Lower lobe of right lung (tissue), 2 donors: ENCODE measurements around the gene WNK4. TPM values are rescaled to one million over a fixed set of nuclear protein-coding genes. Genes with fewer than 3 reads are reported as not detected.
"Not testable (repeated sequence)": the region's sequence is repeated elsewhere in the genome, so short reads cannot be mapped to it uniquely, and the experiment has no call there.

Experiments used
- ATAC-seq, 2 donors: fragments of 200-7000 bp; cut with Tn5 transposase; one replicate each; pipeline ENCODE4 v1.9.1; 2020 to 2022; ENCODE audit warnings: mild to moderate bottlenecking in 2 of 2, moderate library complexity in 2 of 2
- DNase-seq: peaks from one replicate; pipeline ENCODE4 v3.0.0-alpha.2; 2020
- H3K27ac ChIP-seq: fragments of 200-600 bp; one replicate; pipeline ENCODE4 v1.8.0; 2022
- H3K27me3 ChIP-seq: fragments of 200-600 bp; one replicate; pipeline ENCODE4 v1.8.0; 2022; ENCODE audit warnings: low read depth
- H3K36me3 ChIP-seq: fragments of 200-600 bp; one replicate; pipeline ENCODE4 v1.8.0; 2022; ENCODE audit warnings: mild to moderate bottlenecking
- H3K4me1 ChIP-seq: fragments of 200-600 bp; one replicate; pipeline ENCODE4 v1.8.0; 2022
- H3K4me3 ChIP-seq: fragments of 200-600 bp; one replicate; pipeline ENCODE4 v1.8.0; 2022; ENCODE audit warnings: mild to moderate bottlenecking
- H3K9me3 ChIP-seq: fragments of 200-600 bp; one replicate; pipeline ENCODE4 v1.8.0; 2022
- intact Hi-C: fragments of 100-400 bp; cut with DNase I; formaldehyde crosslinking; loops from one replicate; pipeline ENCODE4 v1.11.0; 2022
- total RNA-seq: library from RNA; stranded (reverse); fragmentation: NEBNext Ultra II Directional; extraction: Animal tissue kit (Norgen Biotek cat#: 25700); gene quantifications from one replicate; pipeline ENCODE4 v1.2.1, GENCODE V29; 2021
- TF ChIP-seq, protein P1 (sequence below): fragments of 200-600 bp; IDR thresholded peaks from one replicate; pipeline ENCODE4 v1.8.0; 2022; ENCODE audit warnings: antibody characterized with exemption, mild to moderate bottlenecking
- donor health status: DM: no; HTN: yes; CAD: no; lungs with severe emphysema.

Gene WNK4
- total RNA-seq, 1 donor from 2014 or later: 0.47 TPM

DNA sequence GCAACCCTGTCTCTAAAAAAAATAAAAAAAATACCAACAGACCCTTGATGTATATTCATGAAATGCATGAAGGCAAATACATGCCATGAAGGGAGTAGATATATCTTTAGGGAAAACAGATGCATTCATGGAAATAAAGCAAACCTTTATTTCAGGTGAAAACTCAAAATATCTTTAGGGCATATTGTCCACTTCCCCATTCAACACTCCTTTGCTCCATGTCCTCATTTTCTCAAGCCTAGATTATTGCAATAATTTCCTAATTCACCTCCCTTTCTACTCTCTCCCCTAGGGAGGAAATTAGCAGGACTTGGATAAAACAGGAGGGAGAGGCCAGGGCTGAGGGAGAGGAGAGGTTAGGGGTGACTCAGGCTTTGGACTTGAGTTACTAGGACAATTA lies 12.9 kb upstream of the WNK4 start:
- H3K9me3 ChIP-seq: no peaks in the 10 kb centered on the region
- DNase-seq (no peak), ATAC-seq (no peak)
- intact Hi-C loops: no loop called here
- H3K27ac ChIP-seq: no peak overlapping the region
- peaks cover 13% of the 10 kb centered on the region for H3K4me1 ChIP-seq
- no peaks in the 10 kb centered on the region for H3K27me3 ChIP-seq
- no peak overlapping the region for H3K4me3 ChIP-seq
- TF ChIP-seq, protein P1, sequence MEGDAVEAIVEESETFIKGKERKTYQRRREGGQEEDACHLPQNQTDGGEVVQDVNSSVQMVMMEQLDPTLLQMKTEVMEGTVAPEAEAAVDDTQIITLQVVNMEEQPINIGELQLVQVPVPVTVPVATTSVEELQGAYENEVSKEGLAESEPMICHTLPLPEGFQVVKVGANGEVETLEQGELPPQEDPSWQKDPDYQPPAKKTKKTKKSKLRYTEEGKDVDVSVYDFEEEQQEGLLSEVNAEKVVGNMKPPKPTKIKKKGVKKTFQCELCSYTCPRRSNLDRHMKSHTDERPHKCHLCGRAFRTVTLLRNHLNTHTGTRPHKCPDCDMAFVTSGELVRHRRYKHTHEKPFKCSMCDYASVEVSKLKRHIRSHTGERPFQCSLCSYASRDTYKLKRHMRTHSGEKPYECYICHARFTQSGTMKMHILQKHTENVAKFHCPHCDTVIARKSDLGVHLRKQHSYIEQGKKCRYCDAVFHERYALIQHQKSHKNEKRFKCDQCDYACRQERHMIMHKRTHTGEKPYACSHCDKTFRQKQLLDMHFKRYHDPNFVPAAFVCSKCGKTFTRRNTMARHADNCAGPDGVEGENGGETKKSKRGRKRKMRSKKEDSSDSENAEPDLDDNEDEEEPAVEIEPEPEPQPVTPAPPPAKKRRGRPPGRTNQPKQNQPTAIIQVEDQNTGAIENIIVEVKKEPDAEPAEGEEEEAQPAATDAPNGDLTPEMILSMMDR: no peak
- no peaks in the 10 kb centered on the region for H3K36me3 ChIP-seq

DNA sequence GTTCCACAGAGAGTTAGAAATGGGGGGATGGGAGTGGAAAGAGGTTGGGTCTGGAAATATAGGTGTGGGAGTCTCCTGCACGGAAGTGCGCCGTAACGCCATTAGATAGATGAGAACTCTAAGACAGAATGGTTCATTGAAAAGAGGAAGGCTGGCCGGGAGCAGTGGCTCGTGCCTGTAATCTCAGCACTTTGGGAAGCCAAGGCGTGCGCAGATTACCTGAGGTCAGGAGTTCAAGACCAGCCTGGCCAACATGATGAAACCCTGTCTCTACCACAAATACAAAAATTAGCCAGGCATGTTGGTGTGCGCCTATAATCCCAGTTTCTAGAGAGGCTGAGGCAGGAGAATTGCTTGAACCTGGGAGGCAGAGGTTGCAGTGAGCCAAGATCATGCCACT lies 12.4 kb upstream of the WNK4 start:
- intact Hi-C loops, H3K9me3 ChIP-seq, ATAC-seq, H3K36me3 ChIP-seq, H3K27me3 ChIP-seq, H3K27ac ChIP-seq, H3K4me3 ChIP-seq, DNase-seq: not testable (repeated sequence)
- H3K4me1 ChIP-seq: peaks cover 18% of the 10 kb centered on the region

DNA sequence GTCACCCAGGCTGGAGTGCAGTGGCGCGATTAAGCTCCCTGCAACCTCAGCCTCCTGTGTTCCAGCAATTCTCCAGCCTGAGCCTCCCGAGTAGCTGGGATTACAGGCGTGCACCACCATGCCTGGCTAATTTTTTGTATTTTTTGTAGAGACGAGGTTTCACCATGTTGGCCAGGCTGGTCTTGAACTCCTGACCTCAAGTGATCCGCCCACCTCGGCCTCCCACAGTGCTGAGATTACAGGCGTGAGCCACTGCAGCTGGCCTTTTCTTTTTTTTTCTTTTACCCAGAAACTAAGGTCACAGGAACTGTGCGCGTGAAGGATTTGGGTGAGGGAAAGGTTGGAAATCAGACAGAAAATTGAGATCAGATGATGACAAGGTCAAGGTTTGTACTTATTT lies 10.4 kb upstream of the WNK4 start:
- DNase-seq, intact Hi-C loops, H3K9me3 ChIP-seq, ATAC-seq, H3K36me3 ChIP-seq, H3K4me3 ChIP-seq, H3K27me3 ChIP-seq, H3K27ac ChIP-seq: not testable (repeated sequence)
- peaks cover 22% of the 10 kb centered on the region for H3K4me1 ChIP-seq

DNA sequence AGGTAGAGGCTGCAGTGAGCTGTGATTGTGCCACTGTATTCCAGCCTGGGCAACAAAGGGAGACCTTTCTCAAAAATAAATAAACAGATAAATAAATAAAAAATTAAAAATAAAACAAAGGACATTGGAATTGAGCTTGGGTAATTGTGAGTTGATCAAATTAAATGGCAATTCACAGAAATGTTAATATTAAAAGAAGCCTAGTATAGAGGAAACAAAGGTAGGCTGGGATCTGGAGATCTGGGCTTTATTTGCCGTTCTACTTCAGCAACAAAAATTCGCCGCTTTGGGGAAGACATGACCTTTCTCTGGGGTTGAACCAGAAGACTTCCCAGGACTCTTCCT lies 7.5 kb upstream of the WNK4 start:
- Histone ChIP-seq H3K4me3 (peak overlapping the region; percentile 87), H3K27ac (peak overlapping the region; percentile 85), H3K4me1 (peaks cover 22% of the 10 kb centered on the region), H3K9me3 (no peaks in the 10 kb centered on the region), H3K36me3 (peaks cover 28% of the 10 kb centered on the region), H3K27me3 (no peaks in the 10 kb centered on the region)
- TF ChIP-seq, protein P1: no peak
- intact Hi-C loops: no loop called here
- DNase-seq (no peak), ATAC-seq (peak in 1 of 2 donors; percentile 4)

DNA sequence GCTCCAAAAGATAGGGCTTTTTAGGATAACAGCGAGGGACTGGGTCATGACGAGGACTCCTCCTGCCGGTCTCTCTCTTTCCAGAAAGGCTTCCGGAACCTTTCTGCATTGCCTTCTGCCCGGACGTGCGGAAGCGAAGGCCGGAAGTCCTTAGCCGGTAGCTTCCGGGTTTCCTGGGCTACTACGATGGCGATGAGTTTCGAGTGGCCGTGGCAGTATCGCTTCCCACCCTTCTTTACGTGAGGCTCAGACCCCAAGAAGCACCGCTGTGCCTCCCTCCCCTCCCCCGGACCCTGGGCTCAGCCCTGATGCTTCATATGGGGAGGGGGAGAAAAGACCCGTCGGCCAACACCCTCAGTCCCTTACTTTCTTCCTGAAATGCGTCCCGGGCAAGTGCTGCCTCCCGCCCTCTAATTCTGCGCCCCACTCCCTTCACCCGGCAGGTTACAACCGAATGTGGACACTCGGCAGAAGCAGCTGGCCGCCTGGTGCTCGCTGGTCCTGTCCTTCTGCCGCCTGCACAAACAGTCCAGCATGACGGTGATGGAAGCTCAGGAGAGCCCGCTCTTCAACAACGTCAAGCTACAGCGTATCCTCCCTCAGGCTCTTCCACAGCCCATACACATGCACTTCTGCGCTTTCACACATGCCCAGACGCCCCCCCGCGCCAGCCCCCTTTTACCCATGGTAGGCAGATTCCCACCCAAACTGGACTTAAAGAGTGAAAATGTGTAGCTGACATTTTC lies 6.9 kb upstream of the WNK4 start, which contains the start of gene VPS25:
TSS of gene VPS25 (plus strand) at position 160 of the 746 bp plus-strand sequence. CDS start at position 187, 27 bp downstream.
- H3K36me3 ChIP-seq: peaks cover 33% of the 10 kb centered on the region
- TF ChIP-seq, protein P1: peak; percentile 17
- intact Hi-C loops: no loop called here
- H3K9me3 ChIP-seq: no peaks in the 10 kb centered on the region
- no peaks in the 10 kb centered on the region for H3K27me3 ChIP-seq
- peak within 1 kb of the TSS; percentile 87 for H3K4me3 ChIP-seq
- peaks cover 22% of the 10 kb centered on the region for H3K4me1 ChIP-seq
- DNase-seq: peak; percentile 83
- peak within 1 kb of the TSS; percentile 85 for H3K27ac ChIP-seq
- peak; percentile 94 to 97 for ATAC-seq

DNA sequence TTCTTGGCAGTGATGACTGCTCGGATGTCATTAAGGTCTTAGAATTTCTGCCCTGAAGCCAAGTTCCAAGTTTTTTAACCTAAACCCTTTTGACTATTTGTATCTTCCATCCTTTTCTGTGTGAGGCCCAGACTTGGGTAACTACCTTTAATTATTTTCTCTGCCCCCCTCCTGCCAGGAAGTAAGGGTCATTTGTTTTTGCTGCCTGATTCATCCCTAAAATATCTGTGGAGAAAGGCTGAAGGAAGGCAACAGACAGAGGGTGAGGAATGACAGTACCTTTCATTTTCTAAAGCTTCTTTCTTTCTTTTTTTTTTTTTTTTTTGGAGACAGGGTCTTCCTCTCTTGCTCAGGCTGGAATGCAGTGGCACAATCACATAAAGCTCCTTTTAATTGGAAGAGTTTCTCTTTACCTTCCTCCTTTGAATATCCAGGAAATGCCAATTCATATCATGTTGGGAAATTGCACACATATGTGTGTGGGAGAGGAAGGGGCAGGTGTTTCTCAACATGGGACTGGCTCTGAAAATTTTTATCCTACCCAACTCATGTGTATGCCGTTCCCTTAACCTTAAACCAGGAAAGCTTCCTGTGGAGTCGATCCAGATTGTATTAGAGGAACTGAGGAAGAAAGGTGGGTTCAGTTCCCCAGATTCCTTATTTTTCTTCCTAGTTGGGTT lies 6.2 kb upstream of the WNK4 start:
- peaks cover 22% of the 10 kb centered on the region for H3K4me1 ChIP-seq
- H3K27me3 ChIP-seq: no peaks in the 10 kb centered on the region
- ATAC-seq (no peak), DNase-seq (no peak)
- H3K36me3 ChIP-seq: peaks cover 41% of the 10 kb centered on the region
- TF ChIP-seq, protein P1: no peak
- intact Hi-C loops: no loop called here
- H3K4me3 ChIP-seq: peak overlapping the region; percentile 87
- no peak overlapping the region for H3K27ac ChIP-seq
- H3K9me3 ChIP-seq: no peaks in the 10 kb centered on the region
